Neuronal stem cell (in vitro differentiated cells): ENCODE measurements around the gene PHKB.

Experiments
- DNase-seq: peaks from one replicate; pipeline ENCODE4 v3.0.0-alpha.2; 2013; ENCODE audit warnings: low spot score
- H2AFZ ChIP-seq: one replicate; pipeline ENCODE4 v1.6.1; 2013; ENCODE audit warnings: mild to moderate bottlenecking, low read length, inconsistent platforms
- H2AK5ac ChIP-seq: 2 replicates; pipeline ENCODE4 v1.6.1; 2013; ENCODE audit warnings: low read depth, mild to moderate bottlenecking, inconsistent platforms, low read length, moderate library complexity, mixed read lengths
- H2BK120ac ChIP-seq: 2 replicates; pipeline ENCODE4 v1.6.1; 2013; ENCODE audit warnings: low read depth, mild to moderate bottlenecking, inconsistent platforms, low read length, moderate library complexity, mixed read lengths
- H2BK12ac ChIP-seq: one replicate; pipeline ENCODE4 v1.6.1; 2013; ENCODE audit warnings: low read length, inconsistent platforms
- H2BK15ac ChIP-seq: 2 replicates; pipeline ENCODE4 v1.6.1; 2013; ENCODE audit warnings: mild to moderate bottlenecking, low read length, inconsistent platforms, mixed read lengths
- H2BK5ac ChIP-seq: one replicate; pipeline ENCODE4 v1.6.1; 2013; ENCODE audit warnings: inconsistent platforms, mild to moderate bottlenecking, low read length, moderate library complexity
- H3K14ac ChIP-seq: one replicate; pipeline ENCODE4 v1.6.1; 2013; ENCODE audit warnings: low read length, inconsistent platforms
- H3K18ac ChIP-seq: 2 replicates; pipeline ENCODE4 v1.6.1; 2013; ENCODE audit warnings: low read length, inconsistent platforms
- H3K23ac ChIP-seq: 2 replicates; pipeline ENCODE4 v1.6.1; 2013; ENCODE audit warnings: low read depth, mild to moderate bottlenecking, mixed read lengths, low read length, inconsistent platforms; ENCODE audit not compliant: poor library complexity
- H3K27ac ChIP-seq: replicated peaks from 3 replicates; pipeline ENCODE4 v1.5.1; 2013; ENCODE audit warnings: low read length, inconsistent platforms
- H3K27me3 ChIP-seq, 3 experiments: 2 replicates each; pipeline ENCODE4 v1.6.1; 2013; ENCODE audit warnings: low read length in 3 of 3, mild to moderate bottlenecking in 2 of 3, inconsistent platforms in 1 of 3, low read depth in 1 of 3, mixed read lengths in 1 of 3, moderate library complexity in 1 of 3; ENCODE audit not compliant: control insufficient read depth in 3 of 3, insufficient read depth in 3 of 3
- H3K36me3 ChIP-seq, 2 donors: replicated peaks in 1 of 2; 2 replicates each; pipeline ENCODE4 v1.6.1; 2013; ENCODE audit warnings: low read length in 2 of 2; ENCODE audit not compliant: control insufficient read depth in 2 of 2, insufficient read depth in 2 of 2
- H3K4ac ChIP-seq: 2 replicates; pipeline ENCODE4 v1.6.1; 2013; ENCODE audit warnings: inconsistent platforms, mild to moderate bottlenecking, low read length, moderate library complexity
- H3K4me1 ChIP-seq, 2 donors: 1 replicate in 1 of 2; 2 replicates in 1 of 2; pipeline ENCODE4 v1.6.1; 2013; ENCODE audit warnings: low read length in 2 of 2, low read depth in 1 of 2; ENCODE audit not compliant: control insufficient read depth in 2 of 2, insufficient read depth in 1 of 2
- H3K4me2 ChIP-seq: one replicate; pipeline ENCODE4 v1.6.1; 2013; ENCODE audit warnings: mild to moderate bottlenecking, low read length, inconsistent platforms; ENCODE audit not compliant: insufficient read depth, poor library complexity, severe bottlenecking
- H3K4me3 ChIP-seq, 2 donors: 2 replicates each; pipeline ENCODE4 v1.5.1; 2013; ENCODE audit warnings: low read length in 2 of 2, mild to moderate bottlenecking in 2 of 2, inconsistent platforms in 1 of 2, moderate library complexity in 1 of 2
- H3K79me1 ChIP-seq: one replicate; pipeline ENCODE4 v1.6.1; 2013; ENCODE audit warnings: low read depth, mild to moderate bottlenecking, inconsistent platforms, low read length, moderate library complexity
- H3K9ac ChIP-seq: one replicate; pipeline ENCODE4 v1.6.1; 2013; ENCODE audit warnings: mild to moderate bottlenecking, low read depth, low read length, inconsistent platforms; ENCODE audit not compliant: poor library complexity
- H3K9me3 ChIP-seq, 2 donors: replicated peaks in 1 of 2; 2 replicates each; pipeline versions ENCODE3 to v1.6.1; 2013; ENCODE audit warnings: low read length in 2 of 2, mild to moderate bottlenecking in 2 of 2, inconsistent platforms in 1 of 2, low read depth in 1 of 2, mixed read lengths in 1 of 2, moderate library complexity in 1 of 2; ENCODE audit not compliant: control insufficient read depth in 2 of 2, insufficient read depth in 1 of 2
- H4K8ac ChIP-seq: one replicate; pipeline ENCODE4 v1.6.1; 2013; ENCODE audit warnings: low read depth, mild to moderate bottlenecking, inconsistent platforms, low read length, moderate library complexity
- H4K91ac ChIP-seq: one replicate; pipeline ENCODE4 v1.6.1; 2013; ENCODE audit warnings: low read length, low read depth, mild to moderate bottlenecking, inconsistent platforms; ENCODE audit not compliant: poor library complexity
- WGBS, 2 donors: extraction: QIAGEN DNeasy Blood & Tissue Kit; methylation state at CpG; one replicate each; pipeline ENCODE4 v1.1.7; 2013; ENCODE audit warnings: missing lambda C conversion rate in 2 of 2, mixed read lengths in 1 of 2; ENCODE audit not compliant: insufficient read length in 2 of 2, insufficient replicate concordance in 1 of 2; ENCODE audit errors: extremely low coverage in 2 of 2; 5-methylcytosine and 5-hydroxymethylcytosine counted together

Gene PHKB

GRCh38 chr16:47627721-47628120 lies 166.6 kb downstream of the PHKB start:
- H3K4me1 ChIP-seq: no peaks in the 10 kb centered on the region
- no peak overlapping the region for H3K4me3 ChIP-seq
- H3K18ac ChIP-seq: no peak overlapping the region
- no peak overlapping the region for H4K91ac ChIP-seq
- no peak overlapping the region for H3K14ac ChIP-seq
- no peaks in the 10 kb centered on the region for H3K79me1 ChIP-seq
- H4K8ac ChIP-seq: no peak overlapping the region
- H3K4ac ChIP-seq: no peak overlapping the region
- no peak overlapping the region for H3K4me2 ChIP-seq
- no peak overlapping the region for H2AK5ac ChIP-seq
- H2BK15ac ChIP-seq: no peak overlapping the region
- H3K9ac ChIP-seq: no peak overlapping the region
- no peak overlapping the region for H3K23ac ChIP-seq
- no peak for DNase-seq
- no peaks in the 10 kb centered on the region for H3K27me3 ChIP-seq
- peaks cover 0 to 2% of the 10 kb centered on the region in 2 donors for H3K36me3 ChIP-seq
- no peak overlapping the region for H2BK5ac ChIP-seq
- H2AFZ ChIP-seq: no peak overlapping the region
- no peak overlapping the region for H2BK120ac ChIP-seq
- no peak overlapping the region for H3K27ac ChIP-seq
- peaks cover 0 to 2% of the 10 kb centered on the region in 2 donors for H3K9me3 ChIP-seq
- H2BK12ac ChIP-seq: no peak overlapping the region

GRCh38 chr16:47631131-47631530 lies 170.0 kb downstream of the PHKB start:
- Histone ChIP-seq H3K4ac (no peak overlapping the region), H4K8ac (no peak overlapping the region), H3K36me3 (peaks cover 2 to 4% of the 10 kb centered on the region in 2 donors), H2BK15ac (no peak overlapping the region), H3K18ac (no peak overlapping the region), H3K79me1 (no peaks in the 10 kb centered on the region), H2AK5ac (no peak overlapping the region), H3K27me3 (no peaks in the 10 kb centered on the region), H2BK12ac (no peak overlapping the region), H3K4me3 (no peak overlapping the region), H3K14ac (no peak overlapping the region), H2AFZ (no peak overlapping the region), H3K9me3 (peaks cover 0 to 2% of the 10 kb centered on the region in 2 donors), H3K23ac (no peak overlapping the region), H3K27ac (no peak overlapping the region), H2BK120ac (no peak overlapping the region), H2BK5ac (no peak overlapping the region), H4K91ac (no peak overlapping the region), H3K9ac (no peak overlapping the region), H3K4me1 (no peaks in the 10 kb centered on the region), H3K4me2 (no peak overlapping the region)
- no CpG with 5 or more reads among the region's 5 CpGs for WGBS, 2 donors
- DNase-seq: no peak

GRCh38 chr16:47634126-47634525 lies 173.0 kb downstream of the PHKB start:
- no peak overlapping the region for H3K23ac ChIP-seq
- no peak overlapping the region for H3K4ac ChIP-seq
- no peaks in the 10 kb centered on the region for H3K27me3 ChIP-seq
- H3K9ac ChIP-seq: no peak overlapping the region
- no peak overlapping the region for H3K27ac ChIP-seq
- H2BK15ac ChIP-seq: no peak overlapping the region
- no peak overlapping the region for H2BK5ac ChIP-seq
- H4K91ac ChIP-seq: no peak overlapping the region
- no CpG with 5 or more reads among the region's 1 CpG for WGBS, 2 donors
- peaks cover 0 to 2% of the 10 kb centered on the region in 2 donors for H3K9me3 ChIP-seq
- no peak overlapping the region for H4K8ac ChIP-seq
- peaks cover 2 to 4% of the 10 kb centered on the region in 2 donors for H3K36me3 ChIP-seq
- H2BK120ac ChIP-seq: no peak overlapping the region
- no peak overlapping the region for H2AK5ac ChIP-seq
- no peak overlapping the region for H3K4me3 ChIP-seq
- H3K4me2 ChIP-seq: no peak overlapping the region
- DNase-seq: no peak
- no peak overlapping the region for H3K18ac ChIP-seq
- no peak overlapping the region for H3K14ac ChIP-seq
- H3K79me1 ChIP-seq: peaks cover 2% of the 10 kb centered on the region
- no peak overlapping the region for H2BK12ac ChIP-seq
- no peak overlapping the region for H2AFZ ChIP-seq
- no peaks in the 10 kb centered on the region for H3K4me1 ChIP-seq

- no peak overlapping the region for H3K18ac ChIP-seq
Observed at GRCh38 chr16:47634727-47635126, 173.6 kb downstream of the PHKB start.

More at GRCh38 chr16:47634727-47635126, 173.6 kb downstream of the PHKB start:
- H2BK5ac ChIP-seq: no peak overlapping the region
- no peaks in the 10 kb centered on the region for H3K4me1 ChIP-seq
- no peaks in the 10 kb centered on the region for H3K27me3 ChIP-seq
- H3K79me1 ChIP-seq: peaks cover 2% of the 10 kb centered on the region
- no peak overlapping the region for H4K91ac ChIP-seq
- no peak overlapping the region for H3K4me2 ChIP-seq
- no peak overlapping the region for H3K27ac ChIP-seq
- no peak overlapping the region for H2BK12ac ChIP-seq
- no peak overlapping the region for H2BK120ac ChIP-seq
- H4K8ac ChIP-seq: no peak overlapping the region
- no peak for DNase-seq
- H3K4me3 ChIP-seq: no peak overlapping the region
- H2BK15ac ChIP-seq: no peak overlapping the region
- no peak overlapping the region for H3K4ac ChIP-seq
- H3K14ac ChIP-seq: no peak overlapping the region
- H3K9me3 ChIP-seq: peaks cover 0 to 2% of the 10 kb centered on the region in 2 donors
- H3K23ac ChIP-seq: no peak overlapping the region
- no peak overlapping the region for H2AK5ac ChIP-seq
- H3K36me3 ChIP-seq: peaks cover 2 to 4% of the 10 kb centered on the region in 2 donors
- H3K9ac ChIP-seq: no peak overlapping the region
- H2AFZ ChIP-seq: no peak overlapping the region
